Erythroblast (primary cell): Measurements from ENCODE around the gene CFAP46.
"Not testable (repeated sequence)": the region's sequence is repeated elsewhere in the genome, so short reads cannot be mapped to it uniquely, and the experiment has no call there.

Experiments
- DNase-seq, 2 experiments: peaks; one replicate each; lab custom pipeline; 2025; lab: John Stamatoyannopoulos, UW
- GATA1 ChIP-seq: IDR thresholded peaks from 2 replicates; pipeline ENCODE4 v1.6.1; 2011; ENCODE audit warnings: low read depth, mild to moderate bottlenecking, control low read depth, low read length, moderate library complexity
- POLR2A ChIP-seq: IDR thresholded peaks from 2 replicates; pipeline ENCODE4 v1.6.1; 2011; ENCODE audit warnings: mild to moderate bottlenecking, low read length

The CFAP46 gene

DNA sequence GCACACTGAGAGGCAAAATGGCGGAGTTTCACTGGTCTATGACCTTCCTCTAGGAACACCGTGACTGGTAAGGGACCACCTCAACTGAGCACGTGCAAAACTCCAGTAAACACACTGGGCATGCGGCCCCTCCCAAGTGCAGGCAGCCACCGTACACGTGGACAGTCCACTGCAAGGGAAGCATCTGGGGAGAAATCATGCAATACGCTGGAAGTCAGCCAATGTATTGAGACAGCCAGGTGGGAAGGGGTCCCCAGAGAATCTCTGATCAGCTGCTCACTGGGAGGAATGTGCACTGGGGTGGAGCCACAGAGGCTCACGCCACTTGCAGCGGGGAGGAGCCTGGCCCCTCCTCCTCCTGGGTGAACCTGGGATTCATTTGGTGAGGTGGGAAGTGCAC lies 49.3 kb downstream of the CFAP46 start:
- DNase-seq: no peak
- TF ChIP-seq POLR2A (no peak), GATA1 (no peak)

DNA sequence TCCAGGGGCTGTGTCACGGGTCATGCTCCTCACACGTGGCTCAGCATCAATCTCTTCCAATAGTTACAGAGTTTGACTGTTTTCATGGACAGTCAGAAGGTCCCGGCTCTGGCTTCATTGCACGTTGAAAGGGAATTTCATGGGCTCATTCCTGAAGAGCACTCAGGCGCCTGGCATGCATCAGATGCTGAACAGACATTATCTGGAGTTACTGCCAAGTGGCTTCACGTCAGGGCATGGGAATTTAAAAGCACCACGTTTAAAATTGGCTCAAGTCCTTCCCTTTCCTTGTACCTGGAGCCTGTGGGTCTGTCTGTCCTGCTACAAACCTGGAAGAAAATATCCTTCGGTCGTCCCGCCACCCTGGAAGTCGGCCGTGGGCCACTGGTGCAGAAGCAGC lies 50.4 kb downstream of the CFAP46 start:
- DNase-seq: no peak
- no peak for TF ChIP-seq GATA1
- TF ChIP-seq POLR2A: no peak

DNA sequence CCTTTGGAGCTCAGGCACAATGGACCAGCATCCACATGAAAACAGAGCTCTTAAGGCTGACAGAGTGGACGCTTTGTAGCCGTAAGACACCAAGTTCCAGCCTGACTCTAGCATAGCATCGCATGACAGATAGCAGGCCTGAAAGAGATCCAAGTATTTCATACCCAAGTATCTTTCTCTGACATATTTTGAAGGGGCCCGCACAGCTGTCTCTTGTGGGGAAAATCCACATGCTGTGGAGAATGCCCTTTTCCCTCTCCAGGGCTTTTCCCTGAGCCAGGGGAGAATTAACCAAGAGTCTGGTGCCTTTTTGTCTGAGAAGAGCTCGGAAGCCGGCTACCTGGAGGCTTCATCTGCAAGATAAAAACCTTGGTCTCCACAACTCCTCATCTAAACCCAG lies 51.0 kb downstream of the CFAP46 start:
- TF ChIP-seq POLR2A (no peak), GATA1 (no peak)
- DNase-seq: no peak

DNA sequence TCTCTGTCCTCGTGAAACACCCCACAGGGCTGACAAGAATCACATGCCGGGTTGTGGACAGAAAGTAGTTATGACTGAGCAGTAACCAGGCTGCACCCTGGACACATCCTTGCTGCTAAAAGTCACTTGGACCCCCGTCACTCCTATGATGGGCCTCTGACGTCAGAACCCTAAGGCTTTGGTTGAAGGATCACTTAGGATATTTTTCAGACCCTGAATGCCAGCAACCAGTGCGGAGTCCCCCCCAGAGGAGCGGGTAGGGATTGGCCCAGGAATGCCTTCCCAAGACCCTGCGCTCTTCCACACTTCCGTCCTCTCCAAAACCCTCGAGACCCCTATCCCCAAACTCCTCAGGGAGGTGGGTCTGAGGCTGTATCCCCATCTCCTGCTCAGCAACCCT lies 52.1 kb downstream of the CFAP46 start:
- TF ChIP-seq POLR2A: no peak
- no peak for TF ChIP-seq GATA1
- no peak for DNase-seq

DNA sequence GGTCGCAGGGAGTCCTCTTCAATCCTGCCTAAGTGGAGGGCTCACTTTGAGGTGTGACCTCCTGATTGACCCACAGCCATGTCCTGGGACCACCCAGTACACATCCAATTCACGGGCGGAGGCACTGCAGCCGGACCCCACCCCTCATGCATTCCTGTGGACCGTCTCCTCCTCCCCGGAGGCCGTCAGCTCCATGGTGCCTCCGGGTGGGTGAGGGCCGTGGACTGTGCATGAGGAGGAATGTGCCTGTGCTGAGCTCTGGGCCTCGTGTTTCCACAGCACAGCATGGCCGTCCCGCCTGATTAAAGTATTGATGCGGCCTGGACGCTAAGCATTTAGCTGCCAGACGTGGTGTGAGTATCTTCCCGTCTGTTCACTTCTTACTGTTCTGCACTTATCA lies 52.8 kb downstream of the CFAP46 start:
- no peak for DNase-seq
- TF ChIP-seq POLR2A: no peak
- no peak for TF ChIP-seq GATA1

DNA sequence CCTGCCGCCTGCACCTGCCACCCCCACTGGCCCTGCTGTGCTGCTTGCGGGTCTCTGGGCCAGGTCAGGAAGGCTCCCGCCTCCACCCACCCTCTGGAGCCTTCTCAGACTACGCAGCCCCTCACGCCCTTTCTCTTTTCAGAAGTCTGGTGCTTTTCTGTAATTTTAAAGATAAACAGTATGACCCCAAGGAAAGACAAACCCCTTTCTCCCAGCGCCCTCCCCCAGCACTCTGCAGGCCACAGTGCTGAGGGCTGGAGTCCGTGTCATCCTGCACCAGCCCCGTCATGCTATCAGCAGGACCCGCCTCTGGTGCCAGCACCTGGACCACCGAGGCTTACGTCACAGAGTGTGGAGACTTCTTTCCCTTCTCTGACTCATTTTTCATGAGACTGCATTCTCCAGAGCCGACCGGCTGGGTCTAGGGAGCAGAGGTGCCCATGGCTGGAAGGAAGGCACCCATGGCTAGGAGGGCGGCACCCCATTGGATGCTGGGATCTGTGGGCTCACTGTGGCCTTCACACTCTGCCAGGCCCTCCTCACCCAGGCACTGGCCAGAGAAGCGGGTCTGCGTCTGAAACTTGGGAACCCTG lies 53.4 kb downstream of the CFAP46 start:
- DNase-seq: no peak
- TF ChIP-seq POLR2A (no peak), GATA1 (no peak)

DNA sequence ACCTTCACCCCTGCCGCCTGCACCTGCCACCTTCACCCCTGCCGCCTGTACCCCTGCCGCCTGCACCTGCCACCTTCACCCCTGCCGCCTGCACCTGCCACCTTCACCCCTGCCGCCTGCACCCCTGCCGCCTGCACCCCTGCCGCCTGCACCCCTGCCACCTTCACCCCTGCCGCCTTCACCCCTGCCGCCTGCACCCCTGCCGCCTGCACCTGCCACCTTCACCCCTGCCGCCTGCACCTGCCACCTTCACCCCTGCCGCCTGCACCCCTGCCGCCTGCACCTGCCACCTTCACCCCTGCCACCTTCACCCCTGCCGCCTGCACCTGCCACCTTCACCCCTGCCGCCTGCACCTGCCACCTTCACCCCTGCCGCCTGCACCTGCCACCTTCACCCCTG lies 53.9 kb downstream of the CFAP46 start:
- DNase-seq: not testable (repeated sequence)

DNA sequence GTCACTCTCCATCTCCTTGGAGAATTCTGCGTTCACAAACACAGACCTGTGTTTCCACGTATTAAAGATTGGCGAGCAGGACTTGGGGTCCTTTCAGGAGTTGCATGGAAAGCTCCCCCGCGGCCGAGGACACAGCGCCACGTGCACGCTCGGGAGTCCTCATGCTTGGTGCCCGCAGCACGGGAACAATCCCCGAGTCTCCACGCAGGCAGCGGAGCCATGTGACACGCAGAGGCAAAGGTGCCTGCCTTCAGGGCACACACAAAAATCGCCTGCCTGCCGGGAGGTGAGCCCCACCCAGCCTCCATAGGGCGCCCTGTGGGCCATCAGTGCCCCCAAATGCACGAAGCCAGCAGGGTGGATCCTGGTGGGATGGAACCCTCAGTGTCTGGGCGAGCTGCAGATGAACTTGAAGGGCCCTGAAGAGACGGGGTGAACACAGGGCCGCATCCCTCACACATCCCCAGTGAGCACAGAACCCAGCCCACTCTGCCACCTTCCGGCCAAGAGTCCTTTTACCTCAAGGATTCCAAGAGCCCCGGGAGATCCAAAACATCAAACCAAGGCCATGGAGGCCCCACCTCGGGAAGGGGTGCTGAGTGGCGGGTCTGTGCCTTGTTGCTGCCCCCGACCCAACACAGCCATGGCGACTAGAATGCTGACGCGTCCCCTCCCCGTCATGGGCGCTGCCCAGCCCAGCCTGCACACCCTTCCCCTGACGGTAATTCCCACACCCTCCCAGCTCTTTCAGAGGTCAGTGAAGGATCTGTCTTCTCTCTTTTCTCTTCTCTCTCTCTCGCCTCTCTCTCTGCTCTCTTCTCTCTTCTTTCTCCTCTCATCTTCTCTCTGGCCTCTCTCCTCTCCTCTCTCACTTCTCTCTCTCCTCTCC lies 55.9 kb downstream of the CFAP46 start:
- TF ChIP-seq POLR2A (no peak), GATA1 (no peak)
- DNase-seq: peak in 1 of 2 experiments; percentile 15

DNA sequence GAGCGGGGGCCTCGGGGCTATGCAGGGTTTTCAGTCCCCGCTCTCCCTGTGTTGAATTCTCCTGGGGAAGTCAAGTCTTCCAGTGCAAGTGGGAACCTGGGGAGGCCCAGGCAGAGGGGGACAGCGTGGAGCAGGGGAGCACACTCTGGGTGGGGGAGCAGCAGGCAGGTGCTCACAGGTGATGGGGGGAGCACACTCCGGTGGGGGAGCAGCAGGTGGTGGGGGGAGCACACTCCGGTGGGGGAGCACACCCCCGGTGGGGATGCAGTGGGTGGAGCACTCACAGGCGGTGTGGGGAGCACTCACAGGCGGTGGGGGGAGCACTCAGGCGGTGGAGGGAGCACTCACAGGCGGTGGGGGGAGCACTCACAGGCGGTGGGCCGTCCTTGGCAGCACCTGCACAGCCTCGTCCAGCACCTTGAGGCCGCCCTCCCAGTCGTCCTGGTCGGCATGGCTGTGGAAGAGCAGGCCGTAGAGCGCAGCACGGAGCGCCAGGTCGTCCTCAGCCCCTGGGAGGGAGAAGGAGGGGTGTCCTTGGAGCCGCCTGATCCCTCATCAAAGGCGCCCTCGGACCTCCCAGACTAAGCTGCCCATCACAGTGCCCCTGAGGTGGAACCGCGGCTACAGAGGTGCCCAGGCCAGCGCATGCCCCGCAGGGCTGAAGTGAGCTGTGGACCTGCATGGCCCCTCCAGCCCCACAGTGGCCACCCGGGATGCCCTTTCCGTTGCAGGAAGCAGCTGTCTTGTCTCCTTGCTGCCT lies 56.7 kb downstream of the CFAP46 start:
- TF ChIP-seq POLR2A: no peak
- TF ChIP-seq GATA1: no peak
- DNase-seq: no peak

DNA sequence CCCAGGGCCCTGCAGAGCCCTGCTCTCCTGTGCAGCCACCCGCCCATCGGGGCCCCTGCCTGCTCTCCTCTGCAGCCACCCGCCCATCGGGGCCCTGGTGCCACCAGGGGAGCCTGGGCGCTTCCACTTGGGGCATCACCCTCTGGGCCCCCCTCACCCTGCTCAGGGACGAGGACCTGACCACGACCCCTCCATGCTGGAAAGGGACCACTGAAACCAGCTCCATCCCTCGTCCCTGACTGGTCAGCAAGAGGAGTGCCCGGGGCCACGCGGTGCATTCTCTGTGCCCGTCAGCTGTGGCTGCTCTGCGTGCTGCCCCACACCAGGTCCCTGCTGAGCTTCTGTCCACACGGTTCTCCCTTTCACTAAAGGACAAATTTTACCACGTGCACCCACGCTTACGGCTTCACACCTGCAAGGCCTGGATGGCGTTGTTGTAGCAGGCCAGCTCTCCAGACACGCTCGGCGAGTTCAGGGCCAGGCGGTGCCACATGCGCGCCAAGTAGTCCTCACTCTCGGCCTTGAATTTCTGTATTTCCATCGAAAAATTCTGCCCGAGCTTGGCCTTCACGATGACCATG lies 57.6 kb downstream of the CFAP46 start:
- TF ChIP-seq POLR2A (no peak), GATA1 (no peak)
- DNase-seq: no peak

DNA sequence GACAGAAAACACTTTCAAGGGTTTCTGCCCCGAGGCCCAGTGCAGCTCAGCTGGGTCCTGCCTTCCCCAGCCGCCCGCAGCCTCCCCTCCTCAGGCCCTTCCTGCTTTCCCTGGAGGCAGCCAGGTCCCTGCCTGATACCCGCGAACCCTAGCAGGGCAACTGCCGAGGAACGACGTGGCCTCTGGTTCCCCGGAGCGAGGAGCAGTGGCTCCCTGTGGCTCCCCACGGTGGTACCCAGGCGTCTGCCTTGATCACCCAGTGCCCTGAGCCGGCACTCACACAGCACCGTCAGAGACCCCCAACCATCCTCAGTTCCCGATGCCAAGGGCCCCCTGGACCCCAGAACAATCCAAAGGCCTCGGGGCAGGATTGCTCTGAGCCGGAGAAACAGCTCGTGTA lies 58.3 kb downstream of the CFAP46 start:
- no peak for DNase-seq
- TF ChIP-seq POLR2A (no peak), GATA1 (no peak)

DNA sequence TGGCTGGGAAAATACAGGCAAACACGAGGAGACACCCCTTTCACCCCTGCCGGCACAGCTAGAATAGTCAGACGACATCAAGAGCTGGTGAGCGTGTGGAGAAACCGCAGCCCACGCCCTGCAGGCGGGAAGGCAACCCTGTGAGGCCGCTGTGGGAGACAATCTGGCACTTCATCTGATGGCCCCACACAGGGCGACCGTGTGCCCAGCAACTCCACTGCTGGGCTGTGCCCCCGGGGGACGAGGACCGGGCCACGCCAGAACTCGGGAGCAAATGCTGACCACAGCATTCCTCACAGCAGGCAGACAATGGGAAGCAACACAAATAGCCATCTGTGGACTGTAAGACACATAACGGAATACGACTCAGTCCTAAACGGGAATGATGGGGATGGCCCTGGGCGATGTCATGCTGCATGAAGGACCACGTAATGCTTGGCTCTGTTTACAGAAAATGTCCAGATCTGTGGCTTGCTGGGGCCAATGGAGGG lies 58.9 kb downstream of the CFAP46 start:
- no peak for TF ChIP-seq POLR2A
- TF ChIP-seq GATA1: no peak
- no peak for DNase-seq

DNA sequence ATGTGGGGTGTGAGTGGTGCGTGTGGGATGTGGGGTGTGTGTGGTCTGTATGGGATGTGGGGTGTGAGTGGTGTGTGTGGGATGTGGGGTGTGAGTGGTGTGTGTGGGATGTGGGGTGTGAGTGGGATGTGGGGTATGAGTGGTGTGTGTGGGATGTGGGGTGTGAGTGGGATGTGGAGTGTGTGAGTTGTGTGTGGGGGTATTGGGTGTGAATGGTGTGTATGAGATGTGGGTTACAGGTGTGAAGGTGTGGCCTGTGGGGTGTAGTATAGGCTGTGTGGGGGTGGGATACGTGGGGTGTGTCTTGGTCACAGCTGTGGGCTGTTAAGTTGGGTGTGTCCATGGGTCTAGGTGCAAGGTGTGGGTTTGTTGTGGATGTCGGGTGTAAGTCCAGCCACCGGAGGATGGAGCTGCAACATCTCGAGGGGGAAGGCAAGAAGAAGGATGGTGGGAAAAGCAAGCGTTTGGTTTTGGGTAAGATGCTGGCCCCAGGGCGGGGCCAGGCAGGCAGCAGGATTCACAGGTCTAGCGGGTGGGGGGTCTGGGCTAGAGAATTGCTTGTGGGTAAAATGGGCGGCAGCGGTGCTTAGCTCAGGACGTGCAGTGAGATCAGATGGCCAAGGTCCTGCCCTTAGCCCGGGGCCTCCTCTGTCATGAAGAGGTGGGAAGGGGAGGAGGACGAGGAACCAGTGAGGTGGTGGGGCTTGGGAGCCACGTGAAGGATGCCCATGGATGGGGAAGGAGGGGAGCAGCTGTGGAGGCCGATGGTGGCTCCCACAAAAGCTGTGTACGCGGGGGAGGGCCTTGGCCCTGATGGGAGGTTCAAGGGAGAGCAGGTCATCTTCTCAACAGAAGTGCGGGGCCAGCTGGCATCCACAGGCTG lies 60.1 kb downstream of the CFAP46 start:
- TF ChIP-seq POLR2A: no peak
- no peak for DNase-seq
